Measurements from ENCODE around the gene C16orf96. TPM values are rescaled to one million over a fixed set of nuclear protein-coding genes. Genes with fewer than 3 reads are reported as not detected.

Gene C16orf96
- total RNA-seq, 1 donor from 2014 or later: 0.54 TPM

DNA sequence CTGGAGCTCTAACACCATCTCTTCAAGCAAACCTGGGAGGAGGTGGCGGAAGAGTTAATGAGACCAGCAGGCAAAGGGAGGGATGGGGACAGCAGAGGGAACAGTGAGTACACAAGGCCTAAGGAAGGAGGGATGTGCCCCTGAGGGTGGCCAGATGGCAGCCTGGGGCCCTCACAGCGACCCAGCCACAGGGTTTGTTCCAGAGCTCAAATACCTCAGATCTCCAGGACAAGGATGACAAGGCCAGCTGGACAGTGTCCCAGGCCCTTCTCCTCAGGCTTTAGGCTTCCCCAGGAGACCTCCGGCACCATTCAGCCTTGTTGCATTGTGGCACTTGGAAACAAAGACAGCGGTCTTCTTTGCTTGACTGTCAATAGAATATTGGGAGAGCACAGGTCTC is 32.5 kb upstream of the C16orf96 start:
- H3K4me3 Mint-ChIP-seq (ENCODE audit: unreplicated experiment): no peak overlapping the region

GRCh38 chr16:4524571-4524970 is 31.6 kb upstream of the C16orf96 start:
- peaks cover 4% of the 10 kb centered on the region for H3K36me3 Mint-ChIP-seq (ENCODE audit: low read depth, unreplicated experiment)
- H3K4me3 Mint-ChIP-seq (ENCODE audit: unreplicated experiment): no peak overlapping the region
- H3K4me1 Mint-ChIP-seq (ENCODE audit: unreplicated experiment): peaks cover 11% of the 10 kb centered on the region
- H3K27ac Mint-ChIP-seq (ENCODE audit: unreplicated experiment): no peak overlapping the region
- H3K9me3 Mint-ChIP-seq (ENCODE audit: unreplicated experiment): no peaks in the 10 kb centered on the region
- peaks cover 5% of the 10 kb centered on the region for H3K27me3 Mint-ChIP-seq (ENCODE audit: unreplicated experiment)
- TF ChIP-seq, protein P1, sequence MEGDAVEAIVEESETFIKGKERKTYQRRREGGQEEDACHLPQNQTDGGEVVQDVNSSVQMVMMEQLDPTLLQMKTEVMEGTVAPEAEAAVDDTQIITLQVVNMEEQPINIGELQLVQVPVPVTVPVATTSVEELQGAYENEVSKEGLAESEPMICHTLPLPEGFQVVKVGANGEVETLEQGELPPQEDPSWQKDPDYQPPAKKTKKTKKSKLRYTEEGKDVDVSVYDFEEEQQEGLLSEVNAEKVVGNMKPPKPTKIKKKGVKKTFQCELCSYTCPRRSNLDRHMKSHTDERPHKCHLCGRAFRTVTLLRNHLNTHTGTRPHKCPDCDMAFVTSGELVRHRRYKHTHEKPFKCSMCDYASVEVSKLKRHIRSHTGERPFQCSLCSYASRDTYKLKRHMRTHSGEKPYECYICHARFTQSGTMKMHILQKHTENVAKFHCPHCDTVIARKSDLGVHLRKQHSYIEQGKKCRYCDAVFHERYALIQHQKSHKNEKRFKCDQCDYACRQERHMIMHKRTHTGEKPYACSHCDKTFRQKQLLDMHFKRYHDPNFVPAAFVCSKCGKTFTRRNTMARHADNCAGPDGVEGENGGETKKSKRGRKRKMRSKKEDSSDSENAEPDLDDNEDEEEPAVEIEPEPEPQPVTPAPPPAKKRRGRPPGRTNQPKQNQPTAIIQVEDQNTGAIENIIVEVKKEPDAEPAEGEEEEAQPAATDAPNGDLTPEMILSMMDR (IDR thresholded peaks at IDR 0.05; ENCODE audit: unreplicated experiment): no peak
- no peak for DNase-seq (ENCODE audit: low spot score)

More for the DNA sequence above, 32.5 kb upstream of the C16orf96 start:
- Mint-ChIP-seq H3K4me1 (ENCODE audit: unreplicated experiment) (peaks cover 6% of the 10 kb centered on the region), H3K27me3 (ENCODE audit: unreplicated experiment) (peaks cover 5% of the 10 kb centered on the region), H3K27ac (ENCODE audit: unreplicated experiment) (no peak overlapping the region), H3K9me3 (ENCODE audit: unreplicated experiment) (no peaks in the 10 kb centered on the region), H3K36me3 (ENCODE audit: low read depth, unreplicated experiment) (peaks cover 4% of the 10 kb centered on the region)
- DNase-seq (ENCODE audit: low spot score): no peak
- TF ChIP-seq, protein P1 (IDR thresholded peaks at IDR 0.05; ENCODE audit: unreplicated experiment): no peak

- TF ChIP-seq, protein P1 (IDR thresholded peaks at IDR 0.05; ENCODE audit: unreplicated experiment): no peak
- peaks cover 4% of the 10 kb centered on the region for H3K36me3 Mint-ChIP-seq (ENCODE audit: low read depth, unreplicated experiment)
- H3K9me3 Mint-ChIP-seq (ENCODE audit: unreplicated experiment): no peaks in the 10 kb centered on the region
- no peak for DNase-seq (ENCODE audit: low spot score)
- no peak overlapping the region for H3K27ac Mint-ChIP-seq (ENCODE audit: unreplicated experiment)
- peaks cover 5% of the 10 kb centered on the region for H3K27me3 Mint-ChIP-seq (ENCODE audit: unreplicated experiment)
- no peak overlapping the region for H3K4me3 Mint-ChIP-seq (ENCODE audit: unreplicated experiment)
- peaks cover 13% of the 10 kb centered on the region for H3K4me1 Mint-ChIP-seq (ENCODE audit: unreplicated experiment)
Observed at GRCh38 chr16:4525069-4525468, 31.1 kb upstream of the C16orf96 start.

DNA sequence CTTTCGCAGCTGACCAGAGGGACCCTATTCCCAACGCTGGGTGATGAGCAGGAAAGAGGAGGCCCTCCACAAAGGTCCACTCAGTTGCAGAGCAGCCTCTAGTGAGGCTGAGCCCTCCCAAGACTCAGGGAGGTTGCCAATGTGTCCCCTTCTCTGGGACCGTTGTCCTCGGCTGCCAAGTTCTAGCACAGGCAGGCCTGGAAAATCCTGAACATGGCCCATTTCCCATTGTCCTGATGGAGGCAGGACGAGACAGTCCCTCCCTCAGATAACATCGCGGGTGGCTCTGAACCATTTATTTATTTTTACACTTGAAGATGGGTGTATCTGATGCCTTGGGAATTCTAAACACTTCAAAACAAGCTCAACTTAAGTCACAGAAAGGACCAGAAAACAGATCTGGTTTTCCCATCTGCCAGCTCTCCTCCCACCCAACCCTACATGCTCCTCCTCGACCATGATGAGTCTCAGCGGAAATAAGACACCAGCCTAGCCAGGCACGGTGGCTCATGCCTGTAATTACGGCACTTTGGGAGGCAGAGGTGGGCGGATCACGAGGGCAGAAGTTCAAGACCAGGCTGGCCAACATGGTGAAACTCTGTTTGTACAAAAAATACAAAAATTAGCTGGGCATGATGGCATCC is 30.4 kb upstream of the C16orf96 start:
- no peak overlapping the region for H3K4me3 Mint-ChIP-seq (ENCODE audit: unreplicated experiment)
- peaks cover 2% of the 10 kb centered on the region for H3K27me3 Mint-ChIP-seq (ENCODE audit: unreplicated experiment)
- H3K9me3 Mint-ChIP-seq (ENCODE audit: unreplicated experiment): no peaks in the 10 kb centered on the region
- H3K36me3 Mint-ChIP-seq (ENCODE audit: low read depth, unreplicated experiment): peaks cover 4% of the 10 kb centered on the region
- H3K4me1 Mint-ChIP-seq (ENCODE audit: unreplicated experiment): peaks cover 13% of the 10 kb centered on the region
- no peak for DNase-seq (ENCODE audit: low spot score)
- H3K27ac Mint-ChIP-seq (ENCODE audit: unreplicated experiment): no peak overlapping the region
- TF ChIP-seq, protein P1 (IDR thresholded peaks at IDR 0.05; ENCODE audit: unreplicated experiment): no peak

Data from endothelial cell (in vitro differentiated cells).